Dermis lymphatic vessel endothelial cell (primary cell): ENCODE measurements around the gene RNF39. TPM values are rescaled to one million over a fixed set of nuclear protein-coding genes. Genes with fewer than 3 reads are reported as not detected.

Source experiments
- total RNA-seq: library from RNA; depleted of rRNA; stranded (reverse); fragments of >200 nt; gene quantifications from 2 replicates; pipeline ENCODE4 v1.2.1, GENCODE V29; 2014

RNF39 gene
- under 0.01 TPM in 1 of 2 replicates, not detected in the other for total RNA-seq

GRCh38 chr6:30075094-30075789, at the start of gene RNF39:
TSS of gene RNF39 (minus strand) at chr6:30075769. CDS start at chr6:30075585, 184 bp downstream.

GRCh38 chr6:30113003-30113759, 37.6 kb upstream of the RNF39 start, which contains the start of gene TRIM31:
TSS of gene TRIM31 (minus strand) at chr6:30113090. CDS start at chr6:30112805, 285 bp downstream.

GRCh38 chr6:30066577-30067459, 8.8 kb downstream of the RNF39 start, which contains the start of gene PPP1R11:
TSS of gene PPP1R11 (plus strand) at chr6:30067198. CDS start at chr6:30067411, 213 bp downstream.

GRCh38 chr6:30061092-30061857, 14.3 kb downstream of the RNF39 start, which contains the start of gene POLR1H:
TSS of gene POLR1H (plus strand) at chr6:30061265. CDS start at chr6:30061525, 260 bp downstream.

Other genes starting within 250 kb of the RNF39 start
- not detected in 2 replicates for gene HLA-G, start 247.9 kb downstream of the RNF39 start, total RNA-seq
- gene HLA-A, start 133.2 kb downstream of the RNF39 start, total RNA-seq = 592 and 1,002 TPM in 2 replicates
- 25.9 and 45.5 TPM in 2 replicates for gene POLR1H, start 14.5 kb downstream of the RNF39 start, total RNA-seq
- gene PPP1R11, start 8.6 kb downstream of the RNF39 start, total RNA-seq = 11.1 and 12.6 TPM in 2 replicates
- not detected in 2 replicates for gene TRIM31, start 37.3 kb upstream of the RNF39 start, total RNA-seq
- not detected in 2 replicates for gene TRIM40, start 60.4 kb upstream of the RNF39 start, total RNA-seq
- gene TRIM10, start 85.4 kb upstream of the RNF39 start, total RNA-seq = not detected in 2 replicates
- not detected in 2 replicates for gene TRIM15, start 87.8 kb upstream of the RNF39 start, total RNA-seq
- 24.2 and 26.7 TPM in 2 replicates for gene TRIM26, start 137.6 kb upstream of the RNF39 start, total RNA-seq